ENCODE data around the gene KCNN3. TPM values are rescaled to one million over a fixed set of nuclear protein-coding genes. Genes with fewer than 3 reads are reported as not detected.

KCNN3 gene
- total and polyA plus RNA-seq, 2 of the 13 experiments (the other 11 are each of a cell fraction or from before 2014, with no cell fraction given), result not detected

DNA sequence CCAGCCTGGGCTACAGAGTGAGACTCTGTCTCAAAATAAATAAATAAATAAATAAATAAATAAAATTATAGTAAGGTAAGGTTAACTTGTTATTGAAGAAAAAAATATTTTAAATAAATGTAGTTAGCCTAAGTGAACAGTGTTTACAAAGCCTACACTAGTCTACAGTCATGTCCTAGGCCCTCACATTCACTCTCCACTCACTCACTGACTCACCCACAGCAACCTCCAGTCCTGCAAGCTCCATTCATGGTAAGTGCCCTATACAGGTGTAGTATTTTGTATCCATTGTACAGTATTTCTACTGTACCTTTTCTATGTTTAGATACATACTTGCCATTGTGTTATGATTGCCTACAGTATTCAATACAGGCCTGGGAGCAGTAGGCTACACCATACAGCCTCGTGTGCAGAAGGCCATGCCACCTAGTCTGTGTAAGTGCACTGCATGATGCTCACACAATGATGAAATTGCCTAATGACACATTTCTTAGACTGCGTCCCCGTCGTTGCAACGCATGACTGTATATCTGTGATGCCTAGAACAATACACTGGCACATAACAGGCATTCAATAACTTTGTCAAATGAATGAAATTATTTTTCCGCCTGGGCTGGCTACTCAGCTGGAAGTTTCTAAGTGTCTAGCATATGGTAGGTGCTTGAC lies 14.8 kb downstream of the KCNN3 start (continued):
- no peak for TF ChIP-seq ZNF441 (CRISPR knock-in tag; IDR thresholded peaks at IDR 0.05; ENCODE audit: borderline replicate concordance)
- no peak for TF ChIP-seq ISX (CRISPR knock-in tag; conservative IDR thresholded peaks at IDR 0.05)

DNA sequence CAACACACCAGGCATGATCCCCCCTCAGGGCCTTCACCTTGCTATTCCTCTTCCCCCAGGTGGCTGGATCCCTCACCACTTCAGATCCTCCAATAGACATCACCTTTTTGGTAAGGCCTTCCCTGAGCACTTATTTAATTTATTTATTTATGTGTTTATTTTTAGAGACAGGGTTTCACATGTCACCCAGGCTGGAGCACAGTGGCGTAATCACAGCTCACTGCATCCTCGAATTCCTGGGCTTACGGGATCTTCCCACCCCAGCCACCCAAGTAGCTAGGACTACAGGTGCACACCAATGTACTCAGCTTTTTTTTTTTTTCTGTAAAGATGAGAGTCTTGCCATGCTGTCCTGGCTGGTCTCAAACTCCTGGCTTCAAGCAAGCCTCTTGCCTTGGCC lies 17.2 kb downstream of the KCNN3 start:
- Histone ChIP-seq H3K4me2 (ENCODE audit: low read depth, low read length) (no peak overlapping the region), H3K36me3 (replicated peaks in 1 of 2; ENCODE audit: control insufficient read depth in 1 of 2, insufficient read depth in 2 of 2, low read length in 2 of 2) (no peaks in the 10 kb centered on the region), H3K4me3 (replicated peaks in 1 of 3; ENCODE audit: insufficient read depth in 1 of 3, low read depth in 2 of 3, low read length in 3 of 3) (no peak overlapping the region), H3K27me3 (ENCODE audit: control insufficient read depth in 1 of 2, insufficient read depth in 2 of 2, low read length in 2 of 2) (peaks cover 2 to 24% of the 10 kb centered on the region in 2 experiments; a peak in 4 of 5 replicates), H4K20me1 (ENCODE audit: insufficient read depth, low read length) (no peaks in the 10 kb centered on the region), H3K27ac (ENCODE audit: extremely low read length, insufficient read depth, low read length) (no peak overlapping the region), H3K79me2 (ENCODE audit: insufficient read depth, low read length) (no peaks in the 10 kb centered on the region), H3K4me1 (ENCODE audit: insufficient read depth, low read length) (no peaks in the 10 kb centered on the region), H3K9ac (ENCODE audit: insufficient read depth, low read depth, low read length) (no peak overlapping the region), H3K9me3 (ENCODE audit: low read length) (no peaks in the 10 kb centered on the region), H2AFZ (ENCODE audit: low read length) (no peak overlapping the region)
- FAIRE-seq, result no peak
- intact Hi-C loops (cut with micrococcal nuclease; ENCODE audit: unreplicated experiment), result no loop called here
- no peak for ATAC-seq
- in situ Hi-C loops (cut with HindIII; ENCODE audit: extremely low pct_ligation_motif_present, low pct_unique_long_range_greater_than_20kb), result no loop called here
- DNase-seq (ENCODE audit: low spot score), result no peak
- 33% methylated on average over 3 of the region's 3 CpGs for WGBS (ENCODE audit: low lambda C conversion rate)
- ChIA-PET CTCF (ENCODE audit: low intra/inter-chr PET ratio, low total read pairs) (no interaction called here), POLR2A (no interaction called here)
- no peak for TF ChIP-seq IKZF1 (IDR thresholded peaks at IDR 0.05)
- TF ChIP-seq SPEN (CRISPR knock-in tag; IDR thresholded peaks at IDR 0.05; ENCODE audit: low read depth), result no peak
- TF ChIP-seq FOXM1 (CRISPR knock-in tag; IDR thresholded peaks at IDR 0.05), result no peak
- TF ChIP-seq MED1 (CRISPR knock-in tag; IDR thresholded peaks at IDR 0.05), result no peak
- TF ChIP-seq, protein P1, sequence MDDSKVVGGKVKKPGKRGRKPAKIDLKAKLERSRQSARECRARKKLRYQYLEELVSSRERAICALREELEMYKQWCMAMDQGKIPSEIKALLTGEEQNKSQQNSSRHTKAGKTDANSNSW (CRISPR knock-in tag; IDR thresholded peaks at IDR 0.05; ENCODE audit: borderline replicate concordance), result no peak
- TF ChIP-seq ZNF207 (IDR thresholded peaks at IDR 0.05; ENCODE audit: borderline replicate concordance), result no peak
- no peak for TF ChIP-seq XRCC5 (optimal IDR thresholded peaks at IDR 0.05; ENCODE audit: low read length)
- TF ChIP-seq, protein P2, sequence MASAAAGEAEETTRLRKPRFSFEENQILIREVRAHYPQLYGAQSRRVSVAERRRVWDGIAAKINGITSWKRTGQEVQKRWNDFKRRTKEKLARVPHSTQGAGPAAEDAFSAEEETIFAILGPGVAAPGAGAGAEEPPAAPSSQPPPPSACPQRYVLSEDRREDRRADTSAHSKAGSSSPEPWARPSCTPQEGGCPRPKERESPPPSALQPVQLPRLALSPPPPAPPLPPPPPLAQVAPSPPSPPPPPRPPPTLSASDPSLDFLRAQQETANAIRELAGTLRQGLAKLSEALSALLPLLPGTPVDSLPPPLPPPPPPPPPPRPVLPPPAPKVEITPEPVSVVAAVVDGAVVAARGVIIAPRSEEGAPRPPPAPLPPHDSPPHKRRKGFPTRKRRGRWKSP (CRISPR knock-in tag; IDR thresholded peaks at IDR 0.05), result no peak
- no peak for TF ChIP-seq HDAC1 (CRISPR knock-in tag; IDR thresholded peaks at IDR 0.05)
- no peak for TF ChIP-seq ZNF432 (CRISPR knock-in tag; IDR thresholded peaks at IDR 0.05; ENCODE audit: borderline replicate concordance)
- no TSS peak for BruUV-seq (replicated peaks)

Measured in HepG2 (cell line).